Measurements from ENCODE around the gene TCTN2. TPM values are rescaled to one million over a fixed set of nuclear protein-coding genes. Genes with fewer than 3 reads are reported as not detected.

The TCTN2 gene
- polyA plus RNA-seq, 1 donor from 2014 or later: 14.3 TPM

DNA sequence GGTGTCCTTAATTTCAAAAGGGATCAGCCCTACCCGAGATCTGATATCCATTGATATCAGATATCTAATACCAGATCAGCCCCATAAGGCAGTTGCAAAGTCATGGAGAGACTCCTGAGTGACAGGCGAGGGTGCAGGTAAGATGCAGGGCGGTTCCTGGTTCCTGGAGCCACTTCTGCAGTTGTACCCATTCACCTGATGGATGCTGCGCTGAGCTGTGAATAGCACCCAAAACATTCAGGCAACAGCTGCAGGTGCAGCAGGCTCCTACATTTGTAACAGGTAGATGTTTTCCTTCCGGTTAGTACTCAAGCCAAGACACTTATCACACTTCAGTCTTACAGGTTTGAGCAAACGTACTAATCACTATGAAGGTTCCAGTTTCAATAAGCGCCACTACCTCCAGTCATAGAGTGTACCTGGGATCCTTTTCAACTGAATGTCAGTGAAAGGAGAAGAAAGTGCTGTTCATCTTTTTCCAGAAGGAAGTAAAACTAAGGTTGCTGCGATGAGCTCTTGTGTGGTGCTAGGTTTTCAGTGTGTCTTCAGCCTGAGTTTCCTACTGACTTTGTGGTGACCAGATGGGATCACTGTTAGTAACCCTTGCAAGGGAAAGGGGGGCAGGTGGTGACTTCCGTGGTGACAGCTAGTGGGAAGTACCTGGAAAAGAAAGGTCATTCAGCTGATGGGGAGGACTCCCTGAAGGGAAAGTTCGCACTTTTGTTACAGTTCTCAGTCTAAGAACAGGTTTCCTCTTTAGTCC, 43.1 kb downstream of the TCTN2 start:
- Histone ChIP-seq H3K79me2 (replicated peaks; ENCODE audit: insufficient read depth, low read length) (peaks cover 31% of the 10 kb centered on the region), H3K4me2 (ENCODE audit: low read length) (no peak overlapping the region)

GRCh38 chr12:123715195-123715594, 44.3 kb downstream of the TCTN2 start:
- H3K9me2 ChIP-seq (ENCODE audit: insufficient read depth, low read length): no peaks in the 10 kb centered on the region
- no peaks in the 10 kb centered on the region for H4K20me1 ChIP-seq (ENCODE audit: insufficient read depth)
- no peaks in the 10 kb centered on the region for H3F3A ChIP-seq (ENCODE audit: insufficient read depth, low read length, poor library complexity, severe bottlenecking)
- no peak overlapping the region for H2AFZ ChIP-seq (ENCODE audit: low read depth, low read length)
- H3K27ac ChIP-seq (ENCODE audit: low read length): no peak overlapping the region
- H3K4me2 ChIP-seq (ENCODE audit: low read length): no peak overlapping the region
- H3K79me2 ChIP-seq (replicated peaks; ENCODE audit: insufficient read depth, low read length): peaks cover 31% of the 10 kb centered on the region
- H3K4me3 ChIP-seq (ENCODE audit: low read length): no peak overlapping the region
- TF ChIP-seq, protein P1, sequence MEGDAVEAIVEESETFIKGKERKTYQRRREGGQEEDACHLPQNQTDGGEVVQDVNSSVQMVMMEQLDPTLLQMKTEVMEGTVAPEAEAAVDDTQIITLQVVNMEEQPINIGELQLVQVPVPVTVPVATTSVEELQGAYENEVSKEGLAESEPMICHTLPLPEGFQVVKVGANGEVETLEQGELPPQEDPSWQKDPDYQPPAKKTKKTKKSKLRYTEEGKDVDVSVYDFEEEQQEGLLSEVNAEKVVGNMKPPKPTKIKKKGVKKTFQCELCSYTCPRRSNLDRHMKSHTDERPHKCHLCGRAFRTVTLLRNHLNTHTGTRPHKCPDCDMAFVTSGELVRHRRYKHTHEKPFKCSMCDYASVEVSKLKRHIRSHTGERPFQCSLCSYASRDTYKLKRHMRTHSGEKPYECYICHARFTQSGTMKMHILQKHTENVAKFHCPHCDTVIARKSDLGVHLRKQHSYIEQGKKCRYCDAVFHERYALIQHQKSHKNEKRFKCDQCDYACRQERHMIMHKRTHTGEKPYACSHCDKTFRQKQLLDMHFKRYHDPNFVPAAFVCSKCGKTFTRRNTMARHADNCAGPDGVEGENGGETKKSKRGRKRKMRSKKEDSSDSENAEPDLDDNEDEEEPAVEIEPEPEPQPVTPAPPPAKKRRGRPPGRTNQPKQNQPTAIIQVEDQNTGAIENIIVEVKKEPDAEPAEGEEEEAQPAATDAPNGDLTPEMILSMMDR (IDR thresholded peaks at IDR 0.05; ENCODE audit: poor library complexity, severe bottlenecking): no peak
- TF ChIP-seq SMC3 (conservative IDR thresholded peaks at IDR 0.05; ENCODE audit: poor library complexity) (no peak), MXI1 (conservative IDR thresholded peaks at IDR 0.05; ENCODE audit: poor library complexity, severe bottlenecking) (no peak), POLR2AphosphoS5 (IDR thresholded peaks at IDR 0.05) (no peak), RAD21 (conservative IDR thresholded peaks at IDR 0.05) (no peak)
- TF ChIP-seq, protein P2, sequence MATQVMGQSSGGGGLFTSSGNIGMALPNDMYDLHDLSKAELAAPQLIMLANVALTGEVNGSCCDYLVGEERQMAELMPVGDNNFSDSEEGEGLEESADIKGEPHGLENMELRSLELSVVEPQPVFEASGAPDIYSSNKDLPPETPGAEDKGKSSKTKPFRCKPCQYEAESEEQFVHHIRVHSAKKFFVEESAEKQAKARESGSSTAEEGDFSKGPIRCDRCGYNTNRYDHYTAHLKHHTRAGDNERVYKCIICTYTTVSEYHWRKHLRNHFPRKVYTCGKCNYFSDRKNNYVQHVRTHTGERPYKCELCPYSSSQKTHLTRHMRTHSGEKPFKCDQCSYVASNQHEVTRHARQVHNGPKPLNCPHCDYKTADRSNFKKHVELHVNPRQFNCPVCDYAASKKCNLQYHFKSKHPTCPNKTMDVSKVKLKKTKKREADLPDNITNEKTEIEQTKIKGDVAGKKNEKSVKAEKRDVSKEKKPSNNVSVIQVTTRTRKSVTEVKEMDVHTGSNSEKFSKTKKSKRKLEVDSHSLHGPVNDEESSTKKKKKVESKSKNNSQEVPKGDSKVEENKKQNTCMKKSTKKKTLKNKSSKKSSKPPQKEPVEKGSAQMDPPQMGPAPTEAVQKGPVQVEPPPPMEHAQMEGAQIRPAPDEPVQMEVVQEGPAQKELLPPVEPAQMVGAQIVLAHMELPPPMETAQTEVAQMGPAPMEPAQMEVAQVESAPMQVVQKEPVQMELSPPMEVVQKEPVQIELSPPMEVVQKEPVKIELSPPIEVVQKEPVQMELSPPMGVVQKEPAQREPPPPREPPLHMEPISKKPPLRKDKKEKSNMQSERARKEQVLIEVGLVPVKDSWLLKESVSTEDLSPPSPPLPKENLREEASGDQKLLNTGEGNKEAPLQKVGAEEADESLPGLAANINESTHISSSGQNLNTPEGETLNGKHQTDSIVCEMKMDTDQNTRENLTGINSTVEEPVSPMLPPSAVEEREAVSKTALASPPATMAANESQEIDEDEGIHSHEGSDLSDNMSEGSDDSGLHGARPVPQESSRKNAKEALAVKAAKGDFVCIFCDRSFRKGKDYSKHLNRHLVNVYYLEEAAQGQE (IDR thresholded peaks at IDR 0.05; ENCODE audit: borderline replicate concordance): no peak
- no peak overlapping the region for H3K9ac ChIP-seq (ENCODE audit: low read length)
- no peaks in the 10 kb centered on the region for H3K9me3 ChIP-seq (ENCODE audit: low read length)
- no peaks in the 10 kb centered on the region for H3K27me3 ChIP-seq (ENCODE audit: insufficient read depth, low read depth, low read length)
- no peaks in the 10 kb centered on the region for H3K36me3 ChIP-seq (ENCODE audit: insufficient read depth, low read length)

More for the DNA sequence above, 43.1 kb downstream of the TCTN2 start:
- peak overlapping the region; percentile 72 for H3K9ac ChIP-seq (ENCODE audit: low read length)
- H2AFZ ChIP-seq (ENCODE audit: low read depth, low read length): no peak overlapping the region
- H3K9me2 ChIP-seq (ENCODE audit: insufficient read depth, low read length): no peaks in the 10 kb centered on the region
- H4K20me1 ChIP-seq (ENCODE audit: insufficient read depth): no peaks in the 10 kb centered on the region
- H3K27ac ChIP-seq (ENCODE audit: low read length): no peak overlapping the region
- no peaks in the 10 kb centered on the region for H3K27me3 ChIP-seq (ENCODE audit: insufficient read depth, low read depth, low read length)
- no peaks in the 10 kb centered on the region for H3F3A ChIP-seq (ENCODE audit: insufficient read depth, low read length, poor library complexity, severe bottlenecking)
- TF ChIP-seq, protein P1 (IDR thresholded peaks at IDR 0.05; ENCODE audit: poor library complexity, severe bottlenecking): no peak
- TF ChIP-seq RAD21 (conservative IDR thresholded peaks at IDR 0.05): no peak
- TF ChIP-seq, protein P2 (IDR thresholded peaks at IDR 0.05; ENCODE audit: borderline replicate concordance): no peak
- no peak for TF ChIP-seq TAF1 (IDR thresholded peaks at IDR 0.05; ENCODE audit: low read depth)
- TF ChIP-seq SMC3 (conservative IDR thresholded peaks at IDR 0.05; ENCODE audit: poor library complexity): no peak
- no peak for TF ChIP-seq MXI1 (conservative IDR thresholded peaks at IDR 0.05; ENCODE audit: poor library complexity, severe bottlenecking)
- TF ChIP-seq EP300 (conservative IDR thresholded peaks at IDR 0.05; ENCODE audit: poor library complexity, severe bottlenecking): no peak
- TF ChIP-seq EZH2 (IDR thresholded peaks at IDR 0.05; ENCODE audit: borderline replicate concordance, insufficient read depth, low read length, poor library complexity, severe bottlenecking): no peak
- no peak for TF ChIP-seq POLR2AphosphoS5 (IDR thresholded peaks at IDR 0.05)
- H3K4me3 ChIP-seq (ENCODE audit: low read length): peak overlapping the region; percentile 98
- H3K36me3 ChIP-seq (ENCODE audit: insufficient read depth, low read length): no peaks in the 10 kb centered on the region
- H3K9me3 ChIP-seq (ENCODE audit: low read length): no peaks in the 10 kb centered on the region
